Omental fat pad (tissue), 4 donors: ENCODE data around the gene HK2. TPM values are rescaled to one million over a fixed set of nuclear protein-coding genes. Genes with fewer than 3 reads are reported as not detected.

Experiments
- ATAC-seq: fragments of 150-250 bp; one replicate; pipeline ENCODE4 v1.9.1; 2016; ENCODE audit warnings: mild to moderate bottlenecking, moderate library complexity; ENCODE audit not compliant: low FRiP score
- DNase-seq: peaks from one replicate; pipeline ENCODE4 v3.0.0-alpha.2; 2019; ENCODE audit warnings: low spot score
- CTCF ChIP-seq, 3 donors: fragments of 450-650 bp; IDR thresholded peaks; one replicate each; pipeline ENCODE4 v1.5.1; 2016 to 2017; ENCODE audit warnings: antibody characterized with exemption in 3 of 3, mild to moderate bottlenecking in 3 of 3, moderate library complexity in 2 of 3
- total RNA-seq, 4 donors: library from RNA; depleted of rRNA; stranded (reverse); fragments of >200 nt; gene quantifications; one replicate each; pipeline ENCODE4 v1.1.0, GENCODE V29; 2016

Gene HK2
- total RNA-seq, 4 donors from 2014 or later, result 31.3 to 79.9 (median 43.8) TPM

- TF ChIP-seq CTCF (IDR thresholded peaks at IDR 0.05), result no peak
- DNase-seq, result no peak
- no peak for ATAC-seq
Measured at GRCh38 chr2:74935975-74936391, 102.1 kb downstream of the HK2 start.

GRCh38 chr2:74937221-74937880 is 103.4 kb downstream of the HK2 start:
- TF ChIP-seq CTCF (IDR thresholded peaks at IDR 0.05), result no peak
- no peak for DNase-seq
- no peak for ATAC-seq

DNA sequence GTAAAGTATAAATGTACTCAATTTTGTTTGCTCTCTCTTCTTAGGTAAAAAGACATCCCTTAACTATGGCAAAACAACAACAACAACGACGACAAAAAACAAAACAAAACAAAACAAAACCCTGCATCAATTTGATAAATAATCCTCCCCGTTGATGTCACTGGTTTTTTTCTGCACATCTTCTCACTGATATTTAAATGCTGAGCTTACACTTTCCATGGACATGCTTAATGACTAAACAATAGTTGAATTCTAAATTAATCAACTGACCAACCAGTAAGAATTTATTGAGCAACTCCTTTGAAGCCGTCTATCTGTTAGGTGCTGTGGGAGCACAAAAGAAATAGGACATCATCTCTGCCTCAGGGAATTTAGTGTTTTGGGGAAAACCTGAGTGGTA is 104.3 kb downstream of the HK2 start:
- TF ChIP-seq CTCF (IDR thresholded peaks at IDR 0.05), result no peak
- DNase-seq (no peak), ATAC-seq (no peak)

GRCh38 chr2:74939919-74940812 is 106.2 kb downstream of the HK2 start:
- no peak for TF ChIP-seq CTCF (IDR thresholded peaks at IDR 0.05)
- ATAC-seq (no peak), DNase-seq (no peak)

GRCh38 chr2:74941284-74941683 is 107.4 kb downstream of the HK2 start:
- TF ChIP-seq CTCF (IDR thresholded peaks at IDR 0.05), result no peak
- ATAC-seq, result no peak
- DNase-seq, result no peak

- no peak for ATAC-seq
- no peak for TF ChIP-seq CTCF (IDR thresholded peaks at IDR 0.05)
Measured at GRCh38 chr2:74942263-74942662, 108.3 kb downstream of the HK2 start.

More at GRCh38 chr2:74942263-74942662, 108.3 kb downstream of the HK2 start:
- DNase-seq, result no peak

Other genes starting within 250 kb of the HK2 start
- 1 to 10 TPM in 1 of 4 donors, under 1 TPM in 3; 0.56 to 1.8 (median 0.91) TPM for gene M1AP, start 185.8 kb upstream of the HK2 start, total RNA-seq
- 1 to 10 TPM; 3.5 to 7.3 (median 5.3) TPM for gene SEMA4F, start 179.9 kb upstream of the HK2 start, total RNA-seq
- 10 to 100 TPM; 21.5 to 66.7 (median 32.1) TPM for gene POLE4, start 124.5 kb downstream of the HK2 start, total RNA-seq